Thyroid gland (tissue), 4 donors: ENCODE measurements around the gene LSP1.

Experiments used
- CTCF ChIP-seq, 6 experiments: fragments of 200-600 bp in 3 of 6; fragments of 450-650 bp in 3 of 6; sonication (generic) in 3 of 6; IDR thresholded peaks; one replicate each; pipeline ENCODE4 v1.5.1; 2016 to 2019; ENCODE audit warnings: antibody characterized with exemption in 6 of 6, mild to moderate bottlenecking in 2 of 6, inconsistent platforms in 1 of 6, moderate library complexity in 1 of 6
- POLR2A ChIP-seq, 2 donors: fragments of 450-650 bp; IDR thresholded peaks; one replicate each; pipeline ENCODE4 v1.6.1; 2017; ENCODE audit warnings: antibody characterized with exemption in 2 of 2, mild to moderate bottlenecking in 2 of 2, moderate library complexity in 1 of 2

DNA sequence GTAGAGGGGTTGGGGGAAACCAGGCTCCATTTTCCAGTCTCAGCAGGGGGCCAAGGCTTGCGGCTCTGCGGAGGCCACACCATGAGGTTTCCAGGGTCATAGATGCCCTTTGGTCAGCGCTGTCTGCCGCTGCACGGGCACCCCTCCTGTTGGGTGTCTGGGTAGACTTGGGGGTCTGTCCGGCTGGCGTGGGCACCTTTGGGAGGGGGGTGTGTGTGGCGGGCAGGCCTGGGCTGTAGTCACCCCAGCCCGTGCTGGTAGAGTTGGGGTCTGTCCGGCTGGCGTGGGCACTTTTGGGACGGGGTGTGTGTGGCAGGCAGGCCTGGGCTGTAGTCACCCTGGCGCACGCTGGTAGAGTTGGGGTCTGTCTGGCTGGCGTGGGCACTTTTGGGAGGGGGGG is 18.6 kb downstream of the LSP1 start:
- TF ChIP-seq CTCF (IDR thresholded peaks at IDR 0.05), result no peak
- no peak for TF ChIP-seq POLR2A (IDR thresholded peaks at IDR 0.05)
